ENCODE measurements around the gene WDCP.

The WDCP gene

DNA sequence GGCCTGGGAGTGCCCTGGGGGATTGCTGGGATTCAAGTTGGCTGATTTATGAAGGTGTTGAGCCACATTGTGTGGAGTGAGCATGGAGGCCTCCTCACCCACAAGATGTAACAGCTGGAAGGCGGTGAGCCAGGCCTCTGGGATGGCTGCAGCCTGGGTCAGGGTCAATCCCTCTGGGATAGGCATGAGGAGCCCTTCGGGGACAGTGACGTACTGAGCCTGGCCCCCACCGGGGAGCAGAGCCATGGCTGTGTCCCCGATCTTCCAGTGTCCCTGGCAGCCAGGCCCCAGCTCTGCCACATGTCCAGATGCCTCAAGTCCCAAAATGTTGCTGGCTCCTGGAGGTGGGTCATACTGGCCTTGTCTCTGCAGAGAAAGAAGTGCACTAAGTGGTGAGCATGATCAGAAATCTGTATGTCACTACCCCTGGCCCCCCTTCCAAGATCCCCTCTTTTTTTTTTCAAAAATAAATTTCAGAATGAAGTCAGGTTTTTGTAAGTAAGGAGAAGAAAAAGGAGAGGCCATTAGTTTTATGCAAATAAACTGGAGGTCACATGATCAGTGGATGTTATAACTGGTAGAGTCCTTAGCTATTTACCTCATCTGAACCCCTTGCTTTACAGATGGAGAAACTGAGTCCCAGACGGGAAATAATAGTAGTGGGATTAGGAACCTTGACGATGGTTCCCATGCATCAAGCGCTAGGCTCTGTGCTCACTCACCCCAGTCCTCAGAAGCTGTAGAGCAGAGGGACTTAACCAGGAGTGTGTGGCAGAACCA is 35.8 kb upstream of the WDCP start:
- no peaks in the 10 kb centered on the region for H3K9me3 ChIP-seq (ENCODE audit: control insufficient read depth, low read length)
- peaks cover 14% of the 10 kb centered on the region for H3K4me1 ChIP-seq (ENCODE audit: control insufficient read depth, insufficient read depth, low read length)
- H3K36me3 ChIP-seq (ENCODE audit: control insufficient read depth, insufficient read depth, low read length), result peaks cover 15% of the 10 kb centered on the region
- WGBS, 2 experiments, result 86 to 89% methylated on average over 8 of the region's 8 CpGs
- H3K4me3 ChIP-seq (ENCODE audit: insufficient read depth, low read depth, low read length), result peak overlapping the region; percentile 52
- no peaks in the 10 kb centered on the region for H3K27me3 ChIP-seq (ENCODE audit: control insufficient read depth, insufficient read depth, low read length, poor library complexity, severe bottlenecking)
- peak overlapping the region; percentile 100 for H3K27ac ChIP-seq (ENCODE audit: insufficient read depth, low read depth, low read length, poor library complexity, severe bottlenecking)

DNA sequence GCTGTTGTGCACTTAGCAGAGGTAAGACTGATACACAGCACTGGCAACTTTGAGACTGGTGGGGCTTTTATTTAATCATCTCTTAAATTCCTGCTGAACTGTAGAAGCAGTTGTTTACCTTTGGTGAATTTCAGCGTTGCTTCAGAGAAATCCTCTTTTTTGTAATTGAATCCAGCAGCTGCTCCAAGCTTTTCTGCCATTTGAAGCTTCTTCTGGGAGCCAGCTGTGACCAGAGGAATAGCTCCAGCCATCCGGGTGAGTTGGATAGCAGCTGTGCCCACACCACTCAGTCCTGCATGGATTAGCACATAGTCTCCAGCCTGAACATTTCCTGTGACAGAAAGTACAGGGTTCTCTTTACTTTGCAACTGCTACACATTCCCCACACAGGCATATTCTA is 33.5 kb upstream of the WDCP start:
- Histone ChIP-seq H3K9me3 (ENCODE audit: control insufficient read depth, low read length) (no peaks in the 10 kb centered on the region), H3K4me3 (ENCODE audit: insufficient read depth, low read depth, low read length) (no peak overlapping the region), H3K27ac (ENCODE audit: insufficient read depth, low read depth, low read length, poor library complexity, severe bottlenecking) (no peak overlapping the region), H3K4me1 (ENCODE audit: control insufficient read depth, insufficient read depth, low read length) (peaks cover 26% of the 10 kb centered on the region), H3K36me3 (ENCODE audit: control insufficient read depth, insufficient read depth, low read length) (peaks cover 15% of the 10 kb centered on the region), H3K27me3 (ENCODE audit: control insufficient read depth, insufficient read depth, low read length, poor library complexity, severe bottlenecking) (no peaks in the 10 kb centered on the region)
- 93 to 98% methylated on average over 2 of the region's 2 CpGs for WGBS, 2 experiments

DNA sequence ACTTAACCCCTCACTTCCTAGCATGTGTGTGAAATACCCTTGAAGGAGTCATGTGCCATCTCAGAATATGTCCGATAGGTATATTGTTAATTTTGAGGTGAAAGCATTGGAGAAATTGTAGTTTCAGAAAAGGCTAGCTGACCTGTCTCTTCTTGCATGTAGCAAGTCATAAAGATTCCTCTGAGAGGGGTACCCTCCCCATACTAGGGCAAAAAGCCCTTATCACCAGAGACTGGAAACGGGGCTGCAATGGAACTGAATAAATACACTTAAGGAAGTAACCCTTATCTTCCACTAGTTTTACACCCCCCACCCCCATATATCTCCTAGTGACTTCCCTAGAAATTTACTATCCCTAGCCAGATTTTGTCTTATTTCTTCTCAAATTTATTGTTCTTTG is 30.7 kb upstream of the WDCP start:
- H3K36me3 ChIP-seq (ENCODE audit: control insufficient read depth, insufficient read depth, low read length), result peaks cover 15% of the 10 kb centered on the region
- H3K4me3 ChIP-seq (ENCODE audit: insufficient read depth, low read depth, low read length), result no peak overlapping the region
- H3K27me3 ChIP-seq (ENCODE audit: control insufficient read depth, insufficient read depth, low read length, poor library complexity, severe bottlenecking), result no peaks in the 10 kb centered on the region
- H3K4me1 ChIP-seq (ENCODE audit: control insufficient read depth, insufficient read depth, low read length), result peaks cover 14% of the 10 kb centered on the region
- no peaks in the 10 kb centered on the region for H3K9me3 ChIP-seq (ENCODE audit: control insufficient read depth, low read length)
- 88 to 94% methylated on average over 2 of the region's 2 CpGs for WGBS, 2 experiments
- no peak overlapping the region for H3K27ac ChIP-seq (ENCODE audit: insufficient read depth, low read depth, low read length, poor library complexity, severe bottlenecking)

DNA sequence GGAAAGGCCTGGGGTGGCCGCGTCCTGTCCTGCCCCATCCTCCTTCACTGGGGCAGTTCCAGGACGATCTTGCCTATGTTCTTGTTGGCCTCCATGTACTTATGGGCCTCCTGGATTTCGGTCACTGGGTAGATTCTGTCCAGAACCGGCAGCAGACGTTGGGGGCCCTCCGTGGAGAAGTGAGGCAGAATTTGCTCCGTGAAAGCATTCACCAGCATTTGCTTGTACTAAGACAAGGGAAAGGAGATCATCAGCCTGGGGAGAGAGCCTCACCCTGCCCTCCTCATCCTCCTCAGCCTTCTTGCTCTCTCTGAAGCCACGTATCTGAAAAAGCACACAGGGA is 30.3 kb upstream of the WDCP start:
- H3K27me3 ChIP-seq (ENCODE audit: control insufficient read depth, insufficient read depth, low read length, poor library complexity, severe bottlenecking), result no peaks in the 10 kb centered on the region

DNA sequence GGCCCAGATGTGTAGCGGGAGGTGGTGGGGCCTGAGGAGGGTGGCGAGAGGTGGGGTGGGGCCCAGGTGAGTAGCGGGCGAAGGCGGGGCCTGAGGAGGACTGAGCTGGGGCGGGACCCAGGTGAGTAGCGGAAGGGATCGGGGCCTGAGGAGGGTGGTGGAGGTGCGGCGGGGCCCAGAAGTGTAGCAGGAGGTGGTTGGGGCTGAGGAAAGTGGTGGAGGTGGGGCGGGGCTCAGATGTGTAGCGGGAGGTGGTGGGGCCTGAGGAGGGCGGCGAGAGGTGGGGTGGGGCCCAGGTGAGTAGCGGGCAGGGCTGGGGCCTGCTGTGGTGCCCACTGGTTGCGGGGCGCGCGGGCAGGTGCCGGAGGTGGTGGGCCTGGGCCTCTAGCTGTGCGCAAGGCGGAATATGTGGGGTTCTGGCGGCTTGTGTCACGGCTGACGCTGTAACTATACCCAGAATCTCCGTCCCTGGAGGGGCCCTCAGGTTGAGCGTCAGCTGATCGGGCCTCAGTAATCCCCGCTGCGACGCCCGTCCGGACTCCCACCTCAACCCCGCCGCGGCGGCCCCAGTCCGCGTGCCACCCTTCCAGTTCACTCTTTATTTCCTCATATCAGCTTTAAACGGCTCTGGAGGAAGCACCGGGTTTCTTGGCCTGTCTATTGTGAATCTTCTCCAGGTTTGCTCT is 29.8 kb upstream of the WDCP start:
- H3K9me3 ChIP-seq (ENCODE audit: control insufficient read depth, low read length), result no peaks in the 10 kb centered on the region
- peak overlapping the region; percentile 70 for H3K4me3 ChIP-seq (ENCODE audit: insufficient read depth, low read depth, low read length)
- peaks cover 8% of the 10 kb centered on the region for H3K36me3 ChIP-seq (ENCODE audit: control insufficient read depth, insufficient read depth, low read length)
- H3K27ac ChIP-seq (ENCODE audit: insufficient read depth, low read depth, low read length, poor library complexity, severe bottlenecking), result no peak overlapping the region
- H3K27me3 ChIP-seq (ENCODE audit: control insufficient read depth, insufficient read depth, low read length, poor library complexity, severe bottlenecking), result no peaks in the 10 kb centered on the region
- 19 to 25% methylated on average over 41 of the region's 41 CpGs for WGBS, 2 experiments
- H3K4me1 ChIP-seq (ENCODE audit: control insufficient read depth, insufficient read depth, low read length), result peaks cover 12% of the 10 kb centered on the region

More for the DNA sequence above, 30.3 kb upstream of the WDCP start:
- H3K36me3 ChIP-seq (ENCODE audit: control insufficient read depth, insufficient read depth, low read length), result peaks cover 11% of the 10 kb centered on the region
- peaks cover 12% of the 10 kb centered on the region for H3K4me1 ChIP-seq (ENCODE audit: control insufficient read depth, insufficient read depth, low read length)
- 66 to 67% methylated on average over 9 of the region's 9 CpGs for WGBS, 2 experiments
- no peak overlapping the region for H3K27ac ChIP-seq (ENCODE audit: insufficient read depth, low read depth, low read length, poor library complexity, severe bottlenecking)
- H3K4me3 ChIP-seq (ENCODE audit: insufficient read depth, low read depth, low read length), result peak overlapping the region; percentile 70
- no peaks in the 10 kb centered on the region for H3K9me3 ChIP-seq (ENCODE audit: control insufficient read depth, low read length)

DNA sequence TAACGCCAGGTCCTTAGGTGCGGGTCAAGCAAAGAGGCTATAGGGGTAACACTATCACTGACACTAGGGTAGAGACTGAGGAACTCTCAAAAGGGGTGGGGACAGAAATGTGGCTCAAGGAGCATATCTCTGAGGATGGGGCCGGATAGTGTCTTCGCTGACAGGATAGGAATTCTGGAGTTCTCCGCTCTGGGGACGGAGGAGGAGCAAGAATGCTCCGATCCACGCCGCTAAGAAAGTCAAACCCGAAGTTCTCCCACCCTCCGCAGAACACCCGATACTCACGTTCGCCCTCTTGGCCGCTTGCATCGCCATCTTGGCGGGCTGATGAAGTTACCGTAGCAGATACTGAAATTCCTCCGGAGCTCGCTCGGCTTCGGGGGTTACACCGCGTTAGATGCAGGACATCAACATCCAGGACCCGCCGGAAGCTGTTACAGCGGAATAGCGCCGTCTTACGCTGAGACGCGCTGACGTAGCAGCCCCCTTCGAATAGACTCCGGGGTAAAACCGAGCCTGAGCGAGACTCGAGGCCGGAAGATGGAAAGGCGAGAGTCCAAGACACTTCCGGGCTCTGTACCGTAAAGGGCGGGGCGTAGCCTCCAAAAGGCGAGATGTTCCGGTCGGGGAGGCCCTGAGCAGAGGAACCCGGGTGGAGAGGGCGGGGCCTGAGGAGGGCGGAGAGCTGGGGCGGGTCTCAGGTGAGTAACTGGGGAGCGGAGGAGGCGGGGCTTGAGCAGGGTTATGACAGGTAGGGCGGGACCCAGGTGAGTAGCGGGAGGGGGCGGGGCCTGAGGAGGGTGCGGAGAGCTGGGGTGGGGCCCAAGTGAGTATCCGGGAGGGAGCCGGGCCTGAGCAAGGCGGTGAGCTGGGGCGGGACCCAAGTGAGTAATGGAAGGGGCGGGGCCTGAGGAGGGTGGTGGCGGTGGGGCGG is 29.0 kb upstream of the WDCP start, which contains the start of gene SF3B6:
Gene SF3B6 (minus strand): TSS at position 412 of the 934 bp plus-strand sequence. CDS start 97 bp downstream, at position 315.
- 1% methylated on average over 64 of the region's 64 CpGs for WGBS, 2 experiments

DNA sequence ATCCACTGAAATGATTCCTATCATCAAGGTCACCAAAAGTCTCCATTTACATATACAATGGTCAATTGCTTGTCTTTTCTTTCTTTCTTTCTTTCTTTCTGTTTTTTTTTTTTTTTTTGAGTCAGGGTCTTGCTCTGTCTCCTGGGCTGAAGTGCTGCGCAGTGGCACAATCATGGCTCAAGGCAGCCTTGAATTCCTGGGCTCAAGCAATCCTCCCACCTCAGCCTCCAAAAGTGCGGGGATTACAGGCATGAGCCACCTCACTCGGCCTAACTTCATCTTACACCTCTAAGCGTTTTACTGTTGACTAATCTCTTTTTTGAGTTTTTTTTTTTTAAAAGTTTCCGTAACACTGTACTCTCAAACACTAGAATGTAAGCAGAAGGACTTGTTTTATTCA is 28.1 kb upstream of the WDCP start:
- H3K4me1 ChIP-seq (ENCODE audit: control insufficient read depth, insufficient read depth, low read length), result peaks cover 12% of the 10 kb centered on the region
- peak overlapping the region; percentile 70 for H3K4me3 ChIP-seq (ENCODE audit: insufficient read depth, low read depth, low read length)
- H3K27ac ChIP-seq (ENCODE audit: insufficient read depth, low read depth, low read length, poor library complexity, severe bottlenecking), result no peak overlapping the region
- no peaks in the 10 kb centered on the region for H3K36me3 ChIP-seq (ENCODE audit: control insufficient read depth, insufficient read depth, low read length)
- no peaks in the 10 kb centered on the region for H3K27me3 ChIP-seq (ENCODE audit: control insufficient read depth, insufficient read depth, low read length, poor library complexity, severe bottlenecking)
- WGBS, 2 experiments, result 65 to 71% methylated on average over 5 of the region's 5 CpGs
- H3K9me3 ChIP-seq (ENCODE audit: control insufficient read depth, low read length), result no peaks in the 10 kb centered on the region

More for the DNA sequence above, 29.0 kb upstream of the WDCP start, which contains the start of gene SF3B6:
- Histone ChIP-seq H3K27ac (ENCODE audit: insufficient read depth, low read depth, low read length, poor library complexity, severe bottlenecking) (peak within 1 kb of the TSS; percentile 71), H3K36me3 (ENCODE audit: control insufficient read depth, insufficient read depth, low read length) (peaks cover 6% of the 10 kb centered on the region), H3K9me3 (ENCODE audit: control insufficient read depth, low read length) (no peaks in the 10 kb centered on the region), H3K4me3 (ENCODE audit: insufficient read depth, low read depth, low read length) (peak within 1 kb of the TSS; percentile 70), H3K4me1 (ENCODE audit: control insufficient read depth, insufficient read depth, low read length) (peaks cover 12% of the 10 kb centered on the region), H3K27me3 (ENCODE audit: control insufficient read depth, insufficient read depth, low read length, poor library complexity, severe bottlenecking) (no peaks in the 10 kb centered on the region)

DNA sequence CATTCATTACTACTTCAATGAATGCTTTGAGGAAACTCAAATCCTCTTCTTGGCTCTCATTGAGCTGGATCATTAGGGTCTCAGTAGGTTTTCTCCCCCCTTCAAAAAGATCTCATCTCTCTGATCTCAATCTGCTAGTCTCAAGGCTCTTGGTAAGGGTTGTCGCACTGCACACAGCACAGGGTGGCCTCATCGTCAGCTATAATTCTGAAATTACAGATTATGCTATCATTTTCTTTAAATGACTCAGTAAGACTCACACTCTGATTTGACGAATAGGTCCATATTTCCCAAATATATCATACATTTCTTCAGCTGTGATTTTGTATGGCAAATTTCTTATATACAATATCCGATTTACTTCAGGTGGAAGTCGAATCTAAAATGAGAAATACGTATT is 26.6 kb upstream of the WDCP start:
- Histone ChIP-seq H3K4me3 (ENCODE audit: insufficient read depth, low read depth, low read length) (no peak overlapping the region), H3K36me3 (ENCODE audit: control insufficient read depth, insufficient read depth, low read length) (no peaks in the 10 kb centered on the region), H3K27me3 (ENCODE audit: control insufficient read depth, insufficient read depth, low read length, poor library complexity, severe bottlenecking) (no peaks in the 10 kb centered on the region), H3K4me1 (ENCODE audit: control insufficient read depth, insufficient read depth, low read length) (peaks cover 12% of the 10 kb centered on the region), H3K9me3 (ENCODE audit: control insufficient read depth, low read length) (no peaks in the 10 kb centered on the region), H3K27ac (ENCODE audit: insufficient read depth, low read depth, low read length, poor library complexity, severe bottlenecking) (no peak overlapping the region)
- 90 to 97% methylated on average over 3 of the region's 6 CpGs for WGBS, 2 experiments

DNA sequence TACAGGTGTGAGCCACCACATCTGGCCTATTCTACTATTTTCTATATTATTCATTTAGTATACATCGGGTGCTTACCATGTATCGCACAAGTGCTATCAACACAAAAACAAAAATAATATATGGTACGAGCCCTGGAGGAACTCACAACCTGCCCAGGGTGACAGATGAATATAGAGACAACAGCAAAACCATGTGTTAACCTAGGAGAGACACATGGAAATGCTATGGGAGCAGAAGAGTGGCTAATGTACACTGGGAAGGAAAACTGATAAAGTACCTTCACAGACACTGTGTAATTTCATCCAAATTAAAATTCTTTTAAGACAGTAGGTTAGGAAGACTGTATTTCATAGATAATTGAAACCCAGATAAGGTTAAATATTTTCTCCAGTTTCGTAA is 25.1 kb upstream of the WDCP start:
- Histone ChIP-seq H3K9me3 (ENCODE audit: control insufficient read depth, low read length) (no peaks in the 10 kb centered on the region), H3K27ac (ENCODE audit: insufficient read depth, low read depth, low read length, poor library complexity, severe bottlenecking) (no peak overlapping the region), H3K4me1 (ENCODE audit: control insufficient read depth, insufficient read depth, low read length) (peaks cover 4% of the 10 kb centered on the region), H3K4me3 (ENCODE audit: insufficient read depth, low read depth, low read length) (no peak overlapping the region), H3K36me3 (ENCODE audit: control insufficient read depth, insufficient read depth, low read length) (peaks cover 6% of the 10 kb centered on the region), H3K27me3 (ENCODE audit: control insufficient read depth, insufficient read depth, low read length, poor library complexity, severe bottlenecking) (no peaks in the 10 kb centered on the region)
- WGBS, 2 experiments, result 96 to 98% methylated on average over 4 of the region's 4 CpGs

DNA sequence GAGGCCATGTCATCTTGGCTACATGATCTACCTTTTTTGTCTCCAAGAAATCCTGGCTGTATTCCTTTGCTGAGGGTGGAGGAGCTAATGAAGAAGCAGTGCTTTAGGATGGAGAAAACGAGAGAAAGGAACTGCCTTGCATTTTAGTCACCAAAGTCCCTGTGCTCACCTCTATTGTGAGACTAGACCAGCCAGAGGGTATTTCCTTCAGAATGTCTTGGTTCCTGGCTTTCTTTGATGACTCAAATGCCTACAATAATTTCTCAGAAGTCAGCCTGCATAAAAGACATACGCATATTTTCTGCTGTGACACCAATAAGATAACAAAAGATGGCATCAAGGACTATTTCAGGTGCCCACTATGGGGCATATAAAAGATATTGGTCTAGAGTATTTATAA is 18.1 kb upstream of the WDCP start:
- H3K36me3 ChIP-seq (ENCODE audit: control insufficient read depth, insufficient read depth, low read length), result peaks cover 10% of the 10 kb centered on the region
- H3K9me3 ChIP-seq (ENCODE audit: control insufficient read depth, low read length), result no peaks in the 10 kb centered on the region
- no peaks in the 10 kb centered on the region for H3K27me3 ChIP-seq (ENCODE audit: control insufficient read depth, insufficient read depth, low read length, poor library complexity, severe bottlenecking)
- H3K4me1 ChIP-seq (ENCODE audit: control insufficient read depth, insufficient read depth, low read length), result no peaks in the 10 kb centered on the region
- H3K4me3 ChIP-seq (ENCODE audit: insufficient read depth, low read depth, low read length), result no peak overlapping the region
- WGBS, 2 experiments, result 90 to 95% methylated on average over 2 of the region's 2 CpGs
- H3K27ac ChIP-seq (ENCODE audit: insufficient read depth, low read depth, low read length, poor library complexity, severe bottlenecking), result no peak overlapping the region
